HepG2 (cell line): ENCODE data around the gene SLC13A2.

Experiments
- CTCF ChIP-seq: sonication (generic); formaldehyde crosslinking; IDR thresholded peaks from 2 replicates; pipeline ENCODE4 v1.5.0; 2020; ENCODE audit warnings: mild to moderate bottlenecking, missing genetic modification reagents, moderate library complexity
- REST ChIP-seq, 2 experiments: IDR thresholded peaks; 2 replicates each; pipeline ENCODE4 v1.6.1; 2011 to 2012; ENCODE audit warnings: low read length in 2 of 2, borderline replicate concordance in 1 of 2, low read depth in 1 of 2, mild to moderate bottlenecking in 1 of 2, moderate library complexity in 1 of 2
- TCF12 ChIP-seq, 2 experiments: fragments of 450-650 bp in 1 of 2; sonication (generic) in 1 of 2; formaldehyde crosslinking in 1 of 2; IDR thresholded peaks; 2 replicates each; pipeline versions ENCODE4 v1.6.1 to v1.8.0; 2017 to 2022; ENCODE audit warnings: antibody characterized with exemption in 1 of 2, mild to moderate bottlenecking in 1 of 2, missing genetic modification reagents in 1 of 2, moderate library complexity in 1 of 2
- ZFP36L1 ChIP-seq: sonication (generic); formaldehyde crosslinking; IDR thresholded peaks from 2 replicates; pipeline ENCODE4 v1.8.0; 2022; ENCODE audit warnings: mild to moderate bottlenecking, missing genetic modification reagents, moderate library complexity
- ZNF407 ChIP-seq: sonication (generic); formaldehyde crosslinking; IDR thresholded peaks from one replicate; pipeline ENCODE4 v1.5.1; 2020; ENCODE audit warnings: mild to moderate bottlenecking, missing genetic modification reagents; ENCODE audit errors: not compliant biosample characterization
- ZNF766 ChIP-seq: sonication (generic); formaldehyde crosslinking; IDR thresholded peaks from 2 replicates; pipeline ENCODE4 v1.5.0; 2020; ENCODE audit warnings: missing genetic modification reagents, borderline replicate concordance
- ZSCAN29 ChIP-seq: sonication (generic); formaldehyde crosslinking; conservative IDR thresholded peaks from 2 replicates; pipeline ENCODE4 v1.4.0; 2020; ENCODE audit warnings: mild to moderate bottlenecking, missing genetic modification reagents

- no peak for TF ChIP-seq REST (IDR thresholded peaks at IDR 0.05; ENCODE audit: borderline replicate concordance in 1 of 2, low read depth in 1 of 2, low read length in 2 of 2)
- no peak for TF ChIP-seq TCF12 (IDR thresholded peaks at IDR 0.05)
- no peak for TF ChIP-seq TCF12 (CRISPR knock-in tag; IDR thresholded peaks at IDR 0.05)
- TF ChIP-seq ZSCAN29 (CRISPR knock-in tag), result no peak
- no peak for TF ChIP-seq ZNF766 (CRISPR knock-in tag)
- TF ChIP-seq CTCF, result no peak
- TF ChIP-seq ZNF407 (CRISPR knock-in tag), result no peak
- no peak for TF ChIP-seq ZFP36L1 (CRISPR knock-in tag)
These were observed 28.2 kb downstream of the SLC13A2 start for GRCh38 chr17:28501421-28502284.
